H1 (cell line): ENCODE results near the gene ADAMTSL2. TPM values are rescaled to one million over a fixed set of nuclear protein-coding genes. Genes with fewer than 3 reads are reported as not detected.

Source experiments
- CREB1 ChIP-seq: IDR thresholded peaks from 2 replicates; pipeline ENCODE4 v1.6.1; 2012; ENCODE audit warnings: inconsistent platforms
- MAFK ChIP-seq: IDR thresholded peaks from 2 replicates; pipeline ENCODE4 v1.6.1; 2012; ENCODE audit warnings: low read depth, mild to moderate bottlenecking, improper control_type of control experiment, low read length
- SP2 ChIP-seq: IDR thresholded peaks from 2 replicates; pipeline ENCODE4 v1.6.1; 2012; ENCODE audit warnings: mild to moderate bottlenecking, low read length, inconsistent platforms
- SUZ12 ChIP-seq: fragments of 200-600 bp; sonication (generic); IDR thresholded peaks from 2 replicates; pipeline ENCODE4 v1.6.1; 2012; ENCODE audit warnings: mild to moderate bottlenecking, inconsistent platforms, low read length, moderate library complexity, mixed read lengths
- TEAD4 ChIP-seq: IDR thresholded peaks from 2 replicates; pipeline ENCODE4 v1.6.1; 2012; ENCODE audit warnings: low read depth, low read length, inconsistent platforms, mixed read lengths
- polyA plus RNA-seq, 7 experiments: library from polyadenylated mRNA; depleted of rRNA in 3 of 7; stranded (reverse) in 5 of 7; unstranded in 2 of 7; fragments of >200 nt in 5 of 7; fragments of 200-250 nt in 2 of 7; gene quantifications; 1 replicate in 5 of 7; 2 replicates in 1 of 7; 4 replicates in 1 of 7; pipeline versions ENCODE4 v1.2.1 to v1.2.3, GENCODE V29; 2011 to 2013; ENCODE audit warnings: missing spikeins in 2 of 7, mixed read lengths in 2 of 7
- total RNA-seq: library from RNA; stranded (reverse); fragmentation: NEBNext Ultra II Directional; extraction: Animal tissue kit (Norgen Biotek cat#: 25700); gene quantifications from 2 replicates; pipeline ENCODE4 v1.2.1, GENCODE V29; 2021
- TF ChIP-seq, protein P1 (sequence below): fragments of 300-600 bp; sonication (generic); IDR thresholded peaks from 2 replicates; pipeline ENCODE4 v1.7.1; 2012; ENCODE audit warnings: low read length, moderate library complexity, mild to moderate bottlenecking, inconsistent platforms; ENCODE audit not compliant: insufficient replicate concordance

ADAMTSL2 gene
- total and polyA plus RNA-seq, 2 of the 8 experiments (the other 6 are each of a cell fraction or from before 2014, with no cell fraction given): 0.74 to 0.76 TPM

DNA sequence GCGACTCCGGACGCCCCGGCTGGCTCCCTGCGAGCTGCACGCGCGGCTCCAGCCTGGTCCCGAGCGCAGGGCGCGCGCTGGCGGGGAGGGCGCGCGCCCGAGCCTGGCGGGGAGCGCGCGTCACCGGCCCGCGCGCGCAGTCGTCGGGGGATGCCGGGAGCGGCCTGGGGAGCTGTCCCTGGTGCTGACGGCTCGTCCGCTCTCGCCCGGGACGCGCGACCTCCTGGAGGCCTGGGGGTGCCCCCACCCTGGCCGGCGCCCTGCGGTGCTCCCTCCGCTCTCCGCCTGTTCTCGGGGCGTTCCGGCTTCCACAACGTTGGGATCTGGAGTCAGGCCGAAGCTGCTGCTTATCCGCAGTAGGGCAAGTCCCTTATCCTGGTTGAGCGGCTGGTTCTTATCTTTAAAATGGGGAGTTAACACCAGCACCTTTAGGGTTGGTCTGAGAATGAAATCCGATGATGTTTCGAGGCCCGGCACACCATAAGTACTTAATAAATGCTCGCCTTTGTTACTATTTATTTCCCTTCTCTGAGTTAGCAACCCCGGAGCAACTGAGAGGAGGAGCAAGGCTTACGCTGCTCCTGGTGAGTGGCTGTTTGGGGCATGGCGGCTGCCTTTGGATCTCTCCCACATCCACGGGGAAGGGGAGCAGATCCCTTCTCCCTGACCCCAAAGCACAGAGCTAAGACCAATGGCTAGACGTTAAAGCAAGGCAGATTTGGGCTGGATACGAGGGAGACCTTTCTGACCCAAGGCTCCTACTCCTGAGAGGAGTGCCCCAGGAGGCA lies 75.0 kb downstream of the ADAMTSL2 start, which contains the start of gene FAM163B (continued):
- TF ChIP-seq, protein P1, sequence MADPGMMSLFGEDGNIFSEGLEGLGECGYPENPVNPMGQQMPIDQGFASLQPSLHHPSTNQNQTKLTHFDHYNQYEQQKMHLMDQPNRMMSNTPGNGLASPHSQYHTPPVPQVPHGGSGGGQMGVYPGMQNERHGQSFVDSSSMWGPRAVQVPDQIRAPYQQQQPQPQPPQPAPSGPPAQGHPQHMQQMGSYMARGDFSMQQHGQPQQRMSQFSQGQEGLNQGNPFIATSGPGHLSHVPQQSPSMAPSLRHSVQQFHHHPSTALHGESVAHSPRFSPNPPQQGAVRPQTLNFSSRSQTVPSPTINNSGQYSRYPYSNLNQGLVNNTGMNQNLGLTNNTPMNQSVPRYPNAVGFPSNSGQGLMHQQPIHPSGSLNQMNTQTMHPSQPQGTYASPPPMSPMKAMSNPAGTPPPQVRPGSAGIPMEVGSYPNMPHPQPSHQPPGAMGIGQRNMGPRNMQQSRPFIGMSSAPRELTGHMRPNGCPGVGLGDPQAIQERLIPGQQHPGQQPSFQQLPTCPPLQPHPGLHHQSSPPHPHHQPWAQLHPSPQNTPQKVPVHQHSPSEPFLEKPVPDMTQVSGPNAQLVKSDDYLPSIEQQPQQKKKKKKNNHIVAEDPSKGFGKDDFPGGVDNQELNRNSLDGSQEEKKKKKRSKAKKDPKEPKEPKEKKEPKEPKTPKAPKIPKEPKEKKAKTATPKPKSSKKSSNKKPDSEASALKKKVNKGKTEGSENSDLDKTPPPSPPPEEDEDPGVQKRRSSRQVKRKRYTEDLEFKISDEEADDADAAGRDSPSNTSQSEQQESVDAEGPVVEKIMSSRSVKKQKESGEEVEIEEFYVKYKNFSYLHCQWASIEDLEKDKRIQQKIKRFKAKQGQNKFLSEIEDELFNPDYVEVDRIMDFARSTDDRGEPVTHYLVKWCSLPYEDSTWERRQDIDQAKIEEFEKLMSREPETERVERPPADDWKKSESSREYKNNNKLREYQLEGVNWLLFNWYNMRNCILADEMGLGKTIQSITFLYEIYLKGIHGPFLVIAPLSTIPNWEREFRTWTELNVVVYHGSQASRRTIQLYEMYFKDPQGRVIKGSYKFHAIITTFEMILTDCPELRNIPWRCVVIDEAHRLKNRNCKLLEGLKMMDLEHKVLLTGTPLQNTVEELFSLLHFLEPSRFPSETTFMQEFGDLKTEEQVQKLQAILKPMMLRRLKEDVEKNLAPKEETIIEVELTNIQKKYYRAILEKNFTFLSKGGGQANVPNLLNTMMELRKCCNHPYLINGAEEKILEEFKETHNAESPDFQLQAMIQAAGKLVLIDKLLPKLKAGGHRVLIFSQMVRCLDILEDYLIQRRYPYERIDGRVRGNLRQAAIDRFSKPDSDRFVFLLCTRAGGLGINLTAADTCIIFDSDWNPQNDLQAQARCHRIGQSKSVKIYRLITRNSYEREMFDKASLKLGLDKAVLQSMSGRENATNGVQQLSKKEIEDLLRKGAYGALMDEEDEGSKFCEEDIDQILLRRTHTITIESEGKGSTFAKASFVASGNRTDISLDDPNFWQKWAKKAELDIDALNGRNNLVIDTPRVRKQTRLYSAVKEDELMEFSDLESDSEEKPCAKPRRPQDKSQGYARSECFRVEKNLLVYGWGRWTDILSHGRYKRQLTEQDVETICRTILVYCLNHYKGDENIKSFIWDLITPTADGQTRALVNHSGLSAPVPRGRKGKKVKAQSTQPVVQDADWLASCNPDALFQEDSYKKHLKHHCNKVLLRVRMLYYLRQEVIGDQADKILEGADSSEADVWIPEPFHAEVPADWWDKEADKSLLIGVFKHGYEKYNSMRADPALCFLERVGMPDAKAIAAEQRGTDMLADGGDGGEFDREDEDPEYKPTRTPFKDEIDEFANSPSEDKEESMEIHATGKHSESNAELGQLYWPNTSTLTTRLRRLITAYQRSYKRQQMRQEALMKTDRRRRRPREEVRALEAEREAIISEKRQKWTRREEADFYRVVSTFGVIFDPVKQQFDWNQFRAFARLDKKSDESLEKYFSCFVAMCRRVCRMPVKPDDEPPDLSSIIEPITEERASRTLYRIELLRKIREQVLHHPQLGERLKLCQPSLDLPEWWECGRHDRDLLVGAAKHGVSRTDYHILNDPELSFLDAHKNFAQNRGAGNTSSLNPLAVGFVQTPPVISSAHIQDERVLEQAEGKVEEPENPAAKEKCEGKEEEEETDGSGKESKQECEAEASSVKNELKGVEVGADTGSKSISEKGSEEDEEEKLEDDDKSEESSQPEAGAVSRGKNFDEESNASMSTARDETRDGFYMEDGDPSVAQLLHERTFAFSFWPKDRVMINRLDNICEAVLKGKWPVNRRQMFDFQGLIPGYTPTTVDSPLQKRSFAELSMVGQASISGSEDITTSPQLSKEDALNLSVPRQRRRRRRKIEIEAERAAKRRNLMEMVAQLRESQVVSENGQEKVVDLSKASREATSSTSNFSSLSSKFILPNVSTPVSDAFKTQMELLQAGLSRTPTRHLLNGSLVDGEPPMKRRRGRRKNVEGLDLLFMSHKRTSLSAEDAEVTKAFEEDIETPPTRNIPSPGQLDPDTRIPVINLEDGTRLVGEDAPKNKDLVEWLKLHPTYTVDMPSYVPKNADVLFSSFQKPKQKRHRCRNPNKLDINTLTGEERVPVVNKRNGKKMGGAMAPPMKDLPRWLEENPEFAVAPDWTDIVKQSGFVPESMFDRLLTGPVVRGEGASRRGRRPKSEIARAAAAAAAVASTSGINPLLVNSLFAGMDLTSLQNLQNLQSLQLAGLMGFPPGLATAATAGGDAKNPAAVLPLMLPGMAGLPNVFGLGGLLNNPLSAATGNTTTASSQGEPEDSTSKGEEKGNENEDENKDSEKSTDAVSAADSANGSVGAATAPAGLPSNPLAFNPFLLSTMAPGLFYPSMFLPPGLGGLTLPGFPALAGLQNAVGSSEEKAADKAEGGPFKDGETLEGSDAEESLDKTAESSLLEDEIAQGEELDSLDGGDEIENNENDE: no peak
- TF ChIP-seq TEAD4 (0 out of 2 replicates have a peak, but pooled peaks have one; percentile 46), CREB1 (peak; percentile 45; the same call in 1 of the 2 replicates), SP2 (no peak), SUZ12 (0 out of 2 replicates have a peak, but pooled peaks have one; percentile 11), MAFK (no peak)
